ENCODE results near the gene PLA2G4F.

GRCh38 chr15:42128476-42128875, 28.0 kb downstream of the PLA2G4F start:
- TF ChIP-seq, protein P1, sequence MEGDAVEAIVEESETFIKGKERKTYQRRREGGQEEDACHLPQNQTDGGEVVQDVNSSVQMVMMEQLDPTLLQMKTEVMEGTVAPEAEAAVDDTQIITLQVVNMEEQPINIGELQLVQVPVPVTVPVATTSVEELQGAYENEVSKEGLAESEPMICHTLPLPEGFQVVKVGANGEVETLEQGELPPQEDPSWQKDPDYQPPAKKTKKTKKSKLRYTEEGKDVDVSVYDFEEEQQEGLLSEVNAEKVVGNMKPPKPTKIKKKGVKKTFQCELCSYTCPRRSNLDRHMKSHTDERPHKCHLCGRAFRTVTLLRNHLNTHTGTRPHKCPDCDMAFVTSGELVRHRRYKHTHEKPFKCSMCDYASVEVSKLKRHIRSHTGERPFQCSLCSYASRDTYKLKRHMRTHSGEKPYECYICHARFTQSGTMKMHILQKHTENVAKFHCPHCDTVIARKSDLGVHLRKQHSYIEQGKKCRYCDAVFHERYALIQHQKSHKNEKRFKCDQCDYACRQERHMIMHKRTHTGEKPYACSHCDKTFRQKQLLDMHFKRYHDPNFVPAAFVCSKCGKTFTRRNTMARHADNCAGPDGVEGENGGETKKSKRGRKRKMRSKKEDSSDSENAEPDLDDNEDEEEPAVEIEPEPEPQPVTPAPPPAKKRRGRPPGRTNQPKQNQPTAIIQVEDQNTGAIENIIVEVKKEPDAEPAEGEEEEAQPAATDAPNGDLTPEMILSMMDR (IDR thresholded peaks at IDR 0.05; ENCODE audit: insufficient read depth, low read length), result no peak
- no peak for TF ChIP-seq GABPA (IDR thresholded peaks at IDR 0.05; ENCODE audit: low read depth)

All from HL-60 (cell line).